Gastrocnemius medialis (tissue), 4 donors: ENCODE measurements around the gene PRKCQ. TPM values are rescaled to one million over a fixed set of nuclear protein-coding genes. Genes with fewer than 3 reads are reported as not detected.

Experiments used
- ATAC-seq, 2 donors: fragments of 150-250 bp; one replicate each; pipeline ENCODE4 v1.9.1; 2016
- DNase-seq, 2 donors: peaks; one replicate each; pipeline ENCODE4 v3.0.0-alpha.2; 2019
- H3K27ac ChIP-seq, 4 donors: fragments of 200-600 bp; sonication (generic); 1 replicate in 1 of 4; 2 replicates in 3 of 4; pipeline ENCODE4 v1.5.1; 2016 to 2018; ENCODE audit warnings: mild to moderate bottlenecking in 2 of 4, moderate library complexity in 1 of 4
- H3K27me3 ChIP-seq, 3 donors: fragments of 200-600 bp; sonication (generic) in 2 of 3; 1 replicate in 1 of 3; 2 replicates in 2 of 3; pipeline versions ENCODE4 v1.5.1 to v1.6.0; 2016 to 2019; ENCODE audit warnings: mild to moderate bottlenecking in 1 of 3, moderate library complexity in 1 of 3
- H3K36me3 ChIP-seq, 2 donors: fragments of 200-600 bp; sonication (generic) in 1 of 2; one replicate each; pipeline ENCODE4 v1.5.1; 2017 to 2018
- H3K4me1 ChIP-seq, 2 donors: fragments of 200-600 bp; sonication (generic) in 1 of 2; one replicate each; pipeline ENCODE4 v1.5.1; 2016 to 2017; ENCODE audit warnings: mild to moderate bottlenecking in 2 of 2
- H3K4me3 ChIP-seq, 4 donors: fragments of 200-600 bp; sonication (generic) in 3 of 4; 1 replicate in 1 of 4; 2 replicates in 3 of 4; pipeline ENCODE4 v1.5.1; 2016 to 2019; ENCODE audit warnings: mild to moderate bottlenecking in 2 of 4
- H3K9me3 ChIP-seq, 3 donors: fragments of 200-600 bp; sonication (generic) in 2 of 3; 1 replicate in 1 of 3; 2 replicates in 2 of 3; pipeline ENCODE4 v1.5.1; 2016 to 2019
- CTCF ChIP-seq, 5 experiments: fragments of 450-650 bp in 3 of 5; fragments of 200-600 bp in 2 of 5; sonication (generic) in 2 of 5; IDR thresholded peaks in 4 of 5; conservative IDR thresholded peaks in 1 of 5; 1 replicate in 4 of 5; 2 replicates in 1 of 5; pipeline ENCODE4 v1.5.1; 2016 to 2019; ENCODE audit warnings: antibody characterized with exemption in 5 of 5, mild to moderate bottlenecking in 3 of 5, moderate library complexity in 3 of 5
- POLR2A ChIP-seq, 2 donors: fragments of 450-650 bp; IDR thresholded peaks; one replicate each; pipeline ENCODE4 v1.6.1; 2017; ENCODE audit warnings: antibody characterized with exemption in 2 of 2, mild to moderate bottlenecking in 2 of 2, moderate library complexity in 2 of 2
- in situ Hi-C, 4 donors: fragments of 200-750 bp; cut with MboI; loops; one replicate each; pipeline versions ENCODE4 v1.15.0 to v1.8.0; 2017; ENCODE audit warnings: low sequenced_read_pairs in 4 of 4
- intact Hi-C: fragments of 100-400 bp; cut with DNase I; formaldehyde crosslinking; loops from one replicate; pipeline ENCODE4 v1.15.1; 2023; ENCODE audit warnings: low total_unique reads
- total RNA-seq, 4 donors: library from RNA; depleted of rRNA; stranded (reverse); fragments of >200 nt; gene quantifications; one replicate each; pipeline versions ENCODE4 v1.1.0 to v1.2.3, GENCODE V29; 2016

PRKCQ gene
- total RNA-seq, 4 donors from 2014 or later, result 25.8 to 70.7 (median 38.8) TPM

DNA sequence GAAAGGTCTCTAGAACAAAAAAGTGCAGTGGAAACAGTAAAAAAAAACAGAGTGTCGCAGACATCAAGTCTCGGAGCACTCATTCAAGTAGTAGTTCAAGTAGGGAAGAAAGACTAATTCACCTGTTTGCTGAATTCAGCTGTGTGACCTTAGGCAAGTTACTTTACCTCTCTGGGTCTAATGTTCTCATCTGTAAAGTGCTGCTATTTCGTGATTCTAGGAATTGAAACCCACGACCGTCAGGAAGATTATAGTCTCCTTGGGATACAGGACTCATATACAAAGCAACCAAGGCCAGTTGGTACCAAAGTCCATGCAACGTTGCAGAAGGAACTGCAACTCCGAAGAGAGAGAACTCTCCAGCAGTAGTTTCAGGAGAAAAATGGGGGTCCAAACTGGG lies 26.1 kb downstream of the PRKCQ start:
- DNase-seq (no peak), ATAC-seq (no peak)
- H3K36me3 ChIP-seq, result no peaks in the 10 kb centered on the region
- no peaks in the 10 kb centered on the region for H3K9me3 ChIP-seq
- intact Hi-C loops, result no loop called here
- peaks cover 0 to 10% of the 10 kb centered on the region in 2 donors for H3K4me1 ChIP-seq
- no peak overlapping the region for H3K4me3 ChIP-seq
- TF ChIP-seq POLR2A (IDR thresholded peaks at IDR 0.05) (no peak), CTCF (IDR thresholded peaks at IDR 0.05 in 4 of 5, conservative IDR thresholded peaks at IDR 0.05 in 1 of 5) (no peak)
- in situ Hi-C loops, result no loop called here
- no peak overlapping the region for H3K27ac ChIP-seq
- no peaks in the 10 kb centered on the region for H3K27me3 ChIP-seq

DNA sequence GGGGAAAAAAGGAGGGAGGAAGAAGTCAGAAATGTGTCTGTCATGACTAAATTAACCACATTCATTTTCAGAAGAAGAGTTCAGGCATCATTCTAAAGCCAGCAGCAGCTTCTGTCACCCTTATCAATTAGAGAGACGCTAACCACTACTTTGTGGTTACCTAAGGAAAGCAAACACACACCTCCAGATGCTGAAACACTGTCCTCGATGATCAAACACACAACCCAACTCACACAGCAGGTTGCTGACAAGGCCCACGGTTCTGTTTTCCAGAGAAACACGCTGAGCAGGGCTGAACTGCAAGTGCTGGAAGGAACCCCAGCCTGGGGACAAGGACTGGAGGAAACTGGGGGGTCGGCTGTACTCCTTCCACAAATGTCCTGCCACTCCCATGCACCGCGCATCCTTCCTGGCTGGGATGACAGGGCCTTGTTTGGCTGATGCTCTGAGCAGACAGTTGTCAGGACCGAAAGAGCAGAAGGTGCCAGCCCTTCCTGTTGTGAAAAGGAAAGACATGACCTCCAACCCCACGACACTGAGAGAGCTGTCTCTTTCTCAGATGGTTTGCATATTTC lies 36.6 kb downstream of the PRKCQ start:
- in situ Hi-C loops, result no loop called here
- intact Hi-C loops, result no loop called here
- Histone ChIP-seq H3K4me3 (no peak overlapping the region), H3K36me3 (no peaks in the 10 kb centered on the region), H3K4me1 (peaks cover 5 to 6% of the 10 kb centered on the region in 2 donors), H3K9me3 (no peaks in the 10 kb centered on the region), H3K27me3 (no peaks in the 10 kb centered on the region), H3K27ac (no peak overlapping the region)
- ATAC-seq (no peak), DNase-seq (no peak)
- TF ChIP-seq POLR2A (IDR thresholded peaks at IDR 0.05), result no peak
- no peak for TF ChIP-seq CTCF (IDR thresholded peaks at IDR 0.05 in 4 of 5, conservative IDR thresholded peaks at IDR 0.05 in 1 of 5)

DNA sequence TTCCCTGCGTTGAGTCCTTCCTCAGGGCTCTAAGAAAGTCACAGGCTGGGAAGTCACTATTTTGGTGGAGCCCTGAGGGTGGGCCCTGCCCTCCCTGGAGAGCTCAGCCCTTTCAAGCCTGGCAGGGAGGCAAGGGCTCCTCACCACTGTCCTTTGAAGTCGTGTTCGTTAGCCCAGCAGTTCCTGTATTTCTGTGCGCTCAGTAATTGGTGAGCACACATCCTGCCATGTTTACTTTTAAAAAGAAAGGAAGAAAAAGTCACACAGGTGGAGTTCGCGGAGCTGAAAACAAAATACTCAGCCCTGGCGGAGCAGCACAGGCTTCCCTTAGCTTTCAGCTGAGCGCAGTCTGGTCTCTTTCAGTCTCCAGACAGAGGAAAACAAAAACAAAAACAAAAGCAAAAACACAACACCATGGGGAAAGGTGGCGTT lies 37.1 kb downstream of the PRKCQ start:
- in situ Hi-C loops, result no loop called here
- Histone ChIP-seq H3K27me3 (no peaks in the 10 kb centered on the region), H3K27ac (no peak overlapping the region), H3K4me3 (no peak overlapping the region), H3K4me1 (peaks cover 5 to 6% of the 10 kb centered on the region in 2 donors), H3K36me3 (no peaks in the 10 kb centered on the region), H3K9me3 (no peaks in the 10 kb centered on the region)
- DNase-seq (no peak), ATAC-seq (no peak)
- TF ChIP-seq POLR2A (IDR thresholded peaks at IDR 0.05) (no peak), CTCF (IDR thresholded peaks at IDR 0.05 in 4 of 5, conservative IDR thresholded peaks at IDR 0.05 in 1 of 5) (no peak)
- intact Hi-C loops, result no loop called here

DNA sequence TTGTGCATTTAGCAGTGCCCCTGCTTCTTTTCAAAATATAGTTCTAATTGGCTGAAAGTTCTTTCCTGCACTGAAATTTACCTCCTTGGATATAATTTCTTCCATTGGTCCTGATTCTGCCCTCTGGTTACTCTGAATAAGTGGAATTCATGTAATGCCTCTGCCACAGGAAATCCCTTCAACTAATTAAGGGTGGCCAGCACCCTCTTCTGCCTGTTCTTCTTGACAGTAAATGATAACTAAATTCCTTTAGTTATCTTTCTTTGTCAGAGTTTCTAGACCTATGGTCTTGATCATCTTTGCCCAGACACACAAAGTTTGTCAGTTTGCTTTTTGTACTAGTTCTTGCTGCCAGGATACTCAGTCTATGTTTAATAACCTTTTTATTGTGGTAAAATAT lies 40.2 kb downstream of the PRKCQ start:
- Histone ChIP-seq H3K36me3 (no peaks in the 10 kb centered on the region), H3K27ac (no peak overlapping the region), H3K4me1 (peaks cover 5 to 6% of the 10 kb centered on the region in 2 donors), H3K9me3 (no peaks in the 10 kb centered on the region), H3K27me3 (no peaks in the 10 kb centered on the region), H3K4me3 (no peak overlapping the region)
- DNase-seq (no peak), ATAC-seq (no peak)
- intact Hi-C loops (no loop called here), in situ Hi-C loops (no loop called here)
- TF ChIP-seq POLR2A (IDR thresholded peaks at IDR 0.05) (no peak), CTCF (IDR thresholded peaks at IDR 0.05 in 4 of 5, conservative IDR thresholded peaks at IDR 0.05 in 1 of 5) (no peak)

GRCh38 chr10:6537770-6538169 lies 42.3 kb downstream of the PRKCQ start:
- intact Hi-C loops (no loop called here), in situ Hi-C loops (no loop called here)
- Histone ChIP-seq H3K4me1 (peaks cover 13 to 17% of the 10 kb centered on the region in 2 donors), H3K4me3 (no peak overlapping the region), H3K36me3 (no peaks in the 10 kb centered on the region), H3K27ac (no peak overlapping the region), H3K9me3 (no peaks in the 10 kb centered on the region), H3K27me3 (no peaks in the 10 kb centered on the region)
- TF ChIP-seq CTCF (IDR thresholded peaks at IDR 0.05 in 4 of 5, conservative IDR thresholded peaks at IDR 0.05 in 1 of 5), result no peak
- no peak for ATAC-seq
- peak; percentile 19 to 31 for DNase-seq
